ENCODE data around the gene PNMA6F. TPM values are rescaled to one million over a fixed set of nuclear protein-coding genes. Genes with fewer than 3 reads are reported as not detected.

PNMA6F gene
- total RNA-seq, 1 experiment from 2014 or later = not detected

GRCh38 chrX:153320555-153321184 is 897 bp downstream of the PNMA6F start:
- no peak overlapping the region for H3K27ac ChIP-seq (ENCODE audit: low read depth, low read length)
- BruUV-seq (replicated peaks) = no TSS peak
- H3K4me1 ChIP-seq (ENCODE audit: control insufficient read depth in 1 of 2, insufficient read depth in 2 of 2, low read length in 2 of 2) = no peaks in the 10 kb centered on the region
- H3K4me3 ChIP-seq (replicated peaks in 1 of 2; ENCODE audit: low read depth in 1 of 2, low read length in 2 of 2) = no peak overlapping the region
- no peak overlapping the region for H3K4me2 ChIP-seq (ENCODE audit: low read length)
- no peaks in the 10 kb centered on the region for H3K27me3 ChIP-seq (ENCODE audit: insufficient read depth, low read length)
- ChIA-PET POLR2A (no interaction called here), CTCF (no interaction called here), RAD21 (ENCODE audit: low non-redundant PET in 1 of 2, low total read pairs in 2 of 2, uncharacterized antibody in 2 of 2, unreplicated experiment in 2 of 2) (no interaction called here)
- H4K20me1 ChIP-seq (ENCODE audit: insufficient read depth) = no peaks in the 10 kb centered on the region
- no peaks in the 10 kb centered on the region for H3K36me3 ChIP-seq (ENCODE audit: control insufficient read depth in 1 of 2, insufficient read depth in 2 of 2, low read length in 2 of 2)
- TF ChIP-seq REST (IDR thresholded peaks at IDR 0.05; ENCODE audit: low read depth) (no peak), EZH2phosphoT487 (IDR thresholded peaks at IDR 0.05; ENCODE audit: borderline replicate concordance) (no peak), CEBPB (IDR thresholded peaks at IDR 0.05; ENCODE audit: low read depth) (no peak), JUND (IDR thresholded peaks at IDR 0.05) (no peak), FOSL1 (IDR thresholded peaks at IDR 0.05; ENCODE audit: low read depth) (no peak), ZNF274 (IDR thresholded peaks at IDR 0.05; ENCODE audit: low read depth, low read length) (no peak), ZBTB33 (IDR thresholded peaks at IDR 0.05; ENCODE audit: extremely low read depth, insufficient replicate concordance, low read length) (no peak), SRF (IDR thresholded peaks at IDR 0.05; ENCODE audit: low read depth) (no peak), YY1 (IDR thresholded peaks at IDR 0.05; ENCODE audit: extremely low read depth, insufficient replicate concordance, low read depth, low read length) (no peak), POLR2A (IDR thresholded peaks at IDR 0.05; ENCODE audit: borderline replicate concordance, extremely low read depth, insufficient read depth, insufficient read length) (no peak), SIN3A (IDR thresholded peaks at IDR 0.05; ENCODE audit: low read depth) (no peak), ZFX (IDR thresholded peaks at IDR 0.05) (no peak), EGR1 (IDR thresholded peaks at IDR 0.05; ENCODE audit: low read depth) (no peak), RAD21 (IDR thresholded peaks at IDR 0.05; ENCODE audit: low read depth) (no peak), ATF3 (IDR thresholded peaks at IDR 0.05) (no peak), CBX3 (IDR thresholded peaks at IDR 0.05; ENCODE audit: low read depth) (no peak), POLR2AphosphoS5 (IDR thresholded peaks at IDR 0.05; ENCODE audit: low read depth, low read length) (no peak), ELF1 (IDR thresholded peaks at IDR 0.05; ENCODE audit: borderline replicate concordance, low read depth) (no peak), SP1 (IDR thresholded peaks at IDR 0.05; ENCODE audit: low read depth) (no peak), CTCF (IDR thresholded peaks at IDR 0.05 in 2 of 3, conservative IDR thresholded peaks at IDR 0.05 in 1 of 3; ENCODE audit: borderline replicate concordance in 1 of 3, insufficient read depth in 1 of 3, low read depth in 2 of 3, low read length in 2 of 3) (no peak)
- H3K9me3 ChIP-seq (ENCODE audit: control insufficient read depth in 1 of 2, insufficient read depth in 1 of 2, low read depth in 1 of 2, low read length in 2 of 2) = no peaks in the 10 kb centered on the region
- H3K9me2 ChIP-seq (ENCODE audit: insufficient read depth) = no peaks in the 10 kb centered on the region
- DNase-seq (ENCODE audit: low read depth, low spot score) (no peak), ATAC-seq (no peak)
- H2AFZ ChIP-seq (ENCODE audit: low read depth, low read length, poor library complexity, severe bottlenecking) = no peak overlapping the region
- no peaks in the 10 kb centered on the region for H3K79me2 ChIP-seq (ENCODE audit: insufficient read depth, low read length)
- no peak overlapping the region for H3K9ac ChIP-seq (ENCODE audit: low read length)
- intact Hi-C loops (cut with micrococcal nuclease) = no loop called here

Measured in HCT116 (cell line).